ENCODE results near the gene ARRB1. TPM values are rescaled to one million over a fixed set of nuclear protein-coding genes. Genes with fewer than 3 reads are reported as not detected.

ARRB1 gene
- total RNA-seq, 1 donor: 33.2 TPM

DNA sequence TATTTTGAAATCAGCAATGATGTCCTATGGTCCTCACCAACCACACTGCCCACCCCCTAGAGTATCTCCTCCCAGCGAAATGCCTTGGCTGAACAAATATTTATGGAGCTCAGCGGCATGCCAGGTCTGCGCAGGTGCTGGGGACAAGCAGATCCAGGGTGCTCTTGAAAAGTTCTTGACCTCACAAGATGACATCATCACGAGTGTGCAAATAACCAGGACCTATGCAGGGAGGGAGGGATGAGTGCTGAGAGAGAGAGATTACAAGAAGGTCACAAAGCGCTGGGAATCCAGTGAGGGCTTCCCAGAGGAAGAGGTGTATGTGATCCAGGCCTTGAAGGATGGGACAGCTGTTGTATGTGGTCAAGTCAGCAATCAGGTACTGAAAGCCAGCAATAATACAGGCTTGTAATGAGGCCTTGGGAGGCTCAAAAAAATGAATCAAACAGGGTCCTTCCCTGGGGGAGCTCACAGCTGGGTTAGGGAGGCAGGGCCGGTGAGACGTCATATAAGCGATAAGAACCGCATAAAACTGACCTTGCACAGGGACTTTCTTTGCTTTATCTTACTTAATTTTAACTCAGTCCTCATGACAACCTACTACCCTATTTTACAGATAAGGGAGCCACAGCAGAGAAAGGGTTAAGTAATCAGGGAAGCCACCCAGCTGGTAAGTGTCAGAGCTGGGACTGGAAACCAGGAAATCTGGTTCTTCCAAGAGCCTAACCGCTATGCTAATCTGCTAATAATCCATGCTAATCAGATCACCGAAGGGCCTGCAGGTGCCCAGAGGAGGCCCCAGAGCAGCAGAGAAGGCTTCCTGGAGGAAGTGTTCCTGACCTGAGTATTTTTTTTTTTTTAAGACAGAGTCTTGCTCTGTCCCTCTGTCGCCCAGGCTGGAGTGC, 8.2 kb downstream of the ARRB1 start:
- H3K4me3 ChIP-seq (ENCODE audit: low read depth, low read length): no peak overlapping the region
- peak; percentile 82 for DNase-seq (ENCODE audit: low read depth)
- TF ChIP-seq, protein P1, sequence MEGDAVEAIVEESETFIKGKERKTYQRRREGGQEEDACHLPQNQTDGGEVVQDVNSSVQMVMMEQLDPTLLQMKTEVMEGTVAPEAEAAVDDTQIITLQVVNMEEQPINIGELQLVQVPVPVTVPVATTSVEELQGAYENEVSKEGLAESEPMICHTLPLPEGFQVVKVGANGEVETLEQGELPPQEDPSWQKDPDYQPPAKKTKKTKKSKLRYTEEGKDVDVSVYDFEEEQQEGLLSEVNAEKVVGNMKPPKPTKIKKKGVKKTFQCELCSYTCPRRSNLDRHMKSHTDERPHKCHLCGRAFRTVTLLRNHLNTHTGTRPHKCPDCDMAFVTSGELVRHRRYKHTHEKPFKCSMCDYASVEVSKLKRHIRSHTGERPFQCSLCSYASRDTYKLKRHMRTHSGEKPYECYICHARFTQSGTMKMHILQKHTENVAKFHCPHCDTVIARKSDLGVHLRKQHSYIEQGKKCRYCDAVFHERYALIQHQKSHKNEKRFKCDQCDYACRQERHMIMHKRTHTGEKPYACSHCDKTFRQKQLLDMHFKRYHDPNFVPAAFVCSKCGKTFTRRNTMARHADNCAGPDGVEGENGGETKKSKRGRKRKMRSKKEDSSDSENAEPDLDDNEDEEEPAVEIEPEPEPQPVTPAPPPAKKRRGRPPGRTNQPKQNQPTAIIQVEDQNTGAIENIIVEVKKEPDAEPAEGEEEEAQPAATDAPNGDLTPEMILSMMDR (IDR thresholded peaks at IDR 0.05; ENCODE audit: insufficient read depth, low read depth, low read length): no peak

DNA sequence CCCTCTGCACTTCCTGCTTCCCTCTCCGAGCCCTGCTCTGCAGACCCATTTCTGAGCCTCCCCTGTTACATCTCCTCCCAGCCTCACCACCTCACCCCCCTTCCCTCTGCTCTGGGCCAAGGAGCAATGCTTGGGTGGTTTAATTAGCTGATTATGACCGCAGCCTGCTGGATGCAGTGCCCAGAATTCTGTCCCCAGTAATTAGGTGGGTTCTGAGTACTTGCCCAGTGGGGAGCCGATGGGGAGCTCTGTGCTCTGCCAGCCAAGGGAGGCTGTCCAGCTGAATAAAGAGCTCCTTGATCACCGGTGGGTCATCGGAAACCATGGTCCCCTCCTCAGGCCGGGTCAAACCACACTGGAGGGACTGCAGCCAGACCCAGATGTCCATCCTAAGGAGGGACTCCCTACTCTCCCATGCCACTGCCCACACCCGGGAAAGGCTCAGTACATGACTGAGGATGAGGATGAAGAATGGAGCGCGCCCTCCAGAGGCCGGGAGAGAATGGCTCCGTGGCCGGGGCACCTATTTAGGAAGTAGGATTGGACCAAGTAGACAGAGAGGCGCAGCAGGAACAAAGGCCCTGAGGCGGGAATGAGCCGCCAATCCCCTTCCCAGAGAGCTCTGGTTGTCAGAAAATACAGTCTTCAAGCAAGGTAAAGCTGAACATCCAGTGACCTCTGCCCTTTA, 9.1 kb downstream of the ARRB1 start:
- TF ChIP-seq, protein P1 (IDR thresholded peaks at IDR 0.05; ENCODE audit: insufficient read depth, low read depth, low read length): no peak
- no peak for DNase-seq (ENCODE audit: low read depth)
- H3K4me3 ChIP-seq (ENCODE audit: low read depth, low read length): no peak overlapping the region

DNA sequence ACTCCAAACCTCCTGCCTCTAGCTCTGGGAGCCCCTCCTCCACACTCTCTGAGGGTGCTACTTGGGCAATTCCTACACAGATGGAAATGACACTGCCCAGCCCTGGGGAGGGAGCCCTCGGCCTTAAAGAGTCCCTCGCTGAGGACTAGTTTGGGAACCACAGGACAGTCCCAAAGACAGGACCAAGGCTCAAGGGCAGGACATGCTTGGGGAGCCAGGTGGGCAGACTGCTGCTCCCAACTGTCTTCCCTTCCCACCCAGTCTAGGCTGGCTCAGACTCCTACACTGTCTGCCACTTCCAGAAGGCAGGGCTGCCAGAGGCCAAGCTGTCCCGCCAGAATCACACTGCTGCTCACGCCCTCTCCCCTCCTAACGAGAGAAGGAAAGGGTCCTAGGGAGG, 9.8 kb downstream of the ARRB1 start:
- DNase-seq (ENCODE audit: low read depth): no peak

DNA sequence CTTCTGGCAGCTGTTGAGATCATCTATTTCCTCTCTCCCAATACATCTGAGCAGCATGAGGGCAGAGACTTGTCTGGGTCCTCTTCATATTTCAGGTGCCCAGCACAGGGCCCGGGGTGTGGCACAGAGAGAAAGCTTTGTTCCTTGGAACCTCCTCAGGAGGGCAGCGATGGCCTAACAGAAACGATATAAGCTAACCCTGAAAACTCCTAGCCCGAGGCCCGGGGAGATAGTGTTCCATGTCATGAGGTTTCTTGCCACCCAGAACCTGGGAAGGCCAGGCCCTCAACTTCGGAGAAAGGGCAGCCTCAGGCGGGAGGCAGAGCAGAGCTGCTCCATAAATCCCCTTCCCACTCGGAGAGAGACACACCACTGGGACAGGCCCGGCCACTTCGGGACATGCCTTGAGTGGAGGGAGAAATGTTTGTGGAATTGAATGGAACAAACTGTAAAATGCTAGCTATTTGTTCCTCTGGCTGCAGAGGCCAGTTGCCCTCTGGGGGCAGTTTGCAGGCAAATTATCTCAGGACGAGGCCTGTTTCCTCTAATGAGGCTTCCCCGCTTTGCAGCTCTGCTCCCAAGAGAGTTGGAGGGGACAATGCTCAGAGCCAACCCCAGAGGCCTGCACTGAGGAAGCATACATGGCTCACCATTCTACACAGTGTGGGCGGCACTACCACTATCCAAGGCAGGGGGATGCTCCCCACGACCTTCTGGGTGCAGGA, 11.6 kb downstream of the ARRB1 start:
- TF ChIP-seq, protein P1 (IDR thresholded peaks at IDR 0.05; ENCODE audit: insufficient read depth, low read depth, low read length): no peak
- DNase-seq (ENCODE audit: low read depth): no peak
- H3K4me3 ChIP-seq (ENCODE audit: low read depth, low read length): no peak overlapping the region

More for the DNA sequence above, 9.8 kb downstream of the ARRB1 start:
- TF ChIP-seq, protein P1 (IDR thresholded peaks at IDR 0.05; ENCODE audit: insufficient read depth, low read depth, low read length): no peak
- H3K4me3 ChIP-seq (ENCODE audit: low read depth, low read length): no peak overlapping the region

DNA sequence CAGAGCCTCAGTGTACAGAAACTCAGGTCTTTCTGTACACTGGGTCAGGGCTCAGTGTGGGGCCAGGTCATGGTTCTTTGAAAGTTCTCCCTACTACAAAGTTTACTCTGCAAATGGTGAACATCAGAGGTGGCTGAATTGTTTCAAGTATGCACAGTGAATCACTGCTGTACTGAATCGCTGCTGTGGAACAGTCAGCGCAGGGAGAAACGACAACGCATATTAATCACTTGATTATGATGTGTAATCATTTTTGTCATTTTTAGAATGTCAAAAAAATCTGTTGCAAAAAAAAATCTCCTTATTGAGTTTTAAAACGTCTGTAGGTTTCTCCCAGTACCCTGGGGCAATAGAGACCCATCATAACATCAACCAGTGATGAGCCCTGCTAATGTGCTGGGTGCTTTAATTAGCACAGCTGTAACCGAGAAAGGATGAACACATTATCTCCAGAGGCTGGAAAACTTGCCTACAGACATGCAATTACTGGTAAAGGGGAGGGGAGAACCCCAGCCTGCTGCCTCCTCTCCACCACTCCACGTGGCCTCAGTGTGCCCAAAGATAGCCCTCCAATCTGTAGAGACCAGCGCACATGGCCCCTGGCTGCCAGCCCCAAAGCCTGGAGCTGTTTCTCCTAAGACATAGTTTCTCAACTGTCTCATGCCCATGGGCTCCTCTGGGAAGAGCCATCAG, 12.8 kb downstream of the ARRB1 start:
- TF ChIP-seq, protein P1 (IDR thresholded peaks at IDR 0.05; ENCODE audit: insufficient read depth, low read depth, low read length): no peak
- no peak overlapping the region for H3K4me3 ChIP-seq (ENCODE audit: low read depth, low read length)
- DNase-seq (ENCODE audit: low read depth): peak; percentile 48

DNA sequence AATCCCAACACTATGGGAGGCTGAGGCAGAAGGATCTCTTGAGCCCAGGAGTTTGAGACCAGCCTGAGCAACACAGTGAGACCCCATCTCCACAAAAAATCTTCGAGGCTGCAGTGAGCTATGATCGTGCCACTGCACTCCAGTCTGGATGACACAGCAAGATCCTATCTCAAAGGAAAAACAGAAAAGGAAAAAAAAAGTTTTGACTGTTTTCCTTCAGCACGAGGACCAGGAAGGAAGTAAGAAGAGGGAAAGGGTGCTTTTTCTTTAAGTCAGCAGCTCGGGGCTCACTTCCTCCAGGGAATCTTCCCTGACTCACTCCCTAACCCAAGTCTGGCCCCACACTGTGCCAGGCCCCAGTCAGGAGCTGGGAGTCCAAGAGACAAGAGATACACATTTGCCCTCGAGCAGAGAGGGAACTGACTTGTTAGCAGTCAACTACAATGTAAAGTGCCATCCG, 14.2 kb downstream of the ARRB1 start:
- no peak overlapping the region for H3K4me3 ChIP-seq (ENCODE audit: low read depth, low read length)
- TF ChIP-seq, protein P1 (IDR thresholded peaks at IDR 0.05; ENCODE audit: insufficient read depth, low read depth, low read length): no peak
- peak; percentile 59 for DNase-seq (ENCODE audit: low read depth)

Data from fibroblast of villous mesenchyme (primary cell).